B cell (primary cell): ENCODE results near the gene PTX4.
"Not testable (repeated sequence)": the region's sequence is repeated elsewhere in the genome, so short reads cannot be mapped to it uniquely, and the experiment has no call there.

Experiments
- CTCF ChIP-seq: fragments of 200-600 bp; IDR thresholded peaks from one replicate; pipeline ENCODE4 v1.8.0; 2022; ENCODE audit warnings: antibody characterized with exemption, mild to moderate bottlenecking
- EZH2 ChIP-seq: IDR thresholded peaks from 2 replicates; pipeline ENCODE4 v1.6.1; 2012; ENCODE audit warnings: borderline replicate concordance, low read depth, mild to moderate bottlenecking, moderate library complexity, low read length; ENCODE audit not compliant: insufficient read depth, poor library complexity, severe bottlenecking

DNA sequence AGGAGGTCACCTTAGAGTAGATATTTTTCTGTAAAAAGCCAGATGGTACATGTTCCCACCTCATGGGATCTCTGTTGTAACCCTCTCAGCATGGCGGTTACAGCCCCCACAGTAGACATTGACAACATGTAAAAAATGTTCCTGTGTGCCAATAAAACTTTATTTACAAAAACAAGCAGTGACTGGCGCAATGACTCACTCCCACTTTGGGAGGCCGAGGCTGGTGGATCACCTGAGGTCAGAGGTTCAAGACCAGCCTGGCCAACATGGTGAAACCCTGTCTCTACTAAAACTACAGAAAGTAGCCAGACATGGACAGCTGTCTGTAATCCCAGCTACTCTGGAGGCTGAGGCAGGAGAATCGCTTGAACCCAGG is 49.1 kb downstream of the PTX4 start:
- TF ChIP-seq CTCF, EZH2: not testable (repeated sequence)
